HG03457 (cell line): ENCODE measurements around the gene NBPF20.
"Not testable (repeated sequence)": the region's sequence is repeated elsewhere in the genome, so short reads cannot be mapped to it uniquely, and the experiment has no call there.

Experiments
- ATAC-seq: cut with Tn5 transposase; IDR thresholded peaks from one replicate; pipeline ENCODE4 v1.9.1; 2021; ENCODE audit warnings: moderate number of reproducible peaks; ENCODE audit not compliant: unreplicated experiment

The NBPF20 gene

DNA sequence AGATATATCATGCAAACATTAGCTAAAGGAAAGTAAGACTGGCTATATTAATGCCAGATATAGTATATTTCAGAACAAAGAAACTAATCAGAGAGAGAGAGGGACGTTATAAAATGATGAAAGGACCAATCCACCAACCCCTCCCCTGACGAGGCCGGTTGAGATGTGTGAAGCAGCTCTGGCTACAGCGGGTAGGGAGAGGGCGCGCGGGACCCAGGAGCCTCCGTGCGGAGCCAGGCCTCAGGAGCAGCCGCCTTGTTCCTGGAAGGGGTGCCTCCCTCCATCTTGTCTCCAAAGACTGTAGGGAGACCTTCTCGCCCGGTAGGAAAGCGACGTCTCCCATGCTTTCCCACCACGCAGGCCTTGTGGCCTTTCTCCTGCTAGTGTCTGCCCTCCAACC is 5.4 kb upstream of the NBPF20 start:
- not testable (repeated sequence) for ATAC-seq

GRCh38 chr1:145429329-145429728 is 3.9 kb upstream of the NBPF20 start:
- not testable (repeated sequence) for ATAC-seq

DNA sequence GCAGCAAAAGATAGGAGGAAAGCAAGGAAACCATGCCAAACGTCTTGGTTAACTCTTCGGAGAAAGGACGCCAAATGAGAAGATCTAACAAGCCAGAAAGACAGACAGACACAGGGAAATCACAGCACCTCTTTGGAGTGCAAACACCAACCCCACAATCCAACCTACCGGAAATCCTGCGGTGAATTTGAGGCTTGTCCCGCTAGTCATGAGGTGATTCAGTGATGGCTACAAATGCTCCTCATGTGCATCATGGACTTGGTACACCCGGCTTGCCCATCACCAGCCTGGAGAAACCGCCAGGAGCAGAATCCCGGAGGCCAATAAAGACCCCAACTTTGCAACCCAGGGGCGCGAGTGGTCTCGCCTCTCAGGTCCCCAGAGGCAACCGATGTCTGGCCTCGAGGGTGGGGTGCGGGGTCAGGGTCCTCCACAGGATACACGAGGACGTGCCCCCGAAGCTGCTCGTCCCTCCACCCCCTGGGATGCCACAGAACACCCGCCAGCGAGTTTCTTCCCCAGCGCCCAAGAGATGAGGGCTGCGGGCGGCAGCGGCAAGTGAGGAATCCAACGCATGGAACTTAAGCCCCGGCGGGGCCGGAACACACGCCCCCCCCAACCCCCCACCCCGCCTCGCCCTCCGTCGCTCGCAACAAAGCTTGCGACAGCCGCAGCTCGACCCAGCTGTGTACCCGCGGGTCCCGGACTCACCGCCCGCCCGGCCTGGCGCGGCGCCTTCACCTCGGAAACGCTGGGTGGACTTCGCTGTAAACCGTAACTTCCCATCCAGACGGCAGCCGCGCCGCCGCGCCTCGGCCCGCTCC is 579 bp downstream of the NBPF20 start:
- peak; percentile 47 for ATAC-seq

GRCh38 chr1:145415149-145415548 is 10.3 kb downstream of the NBPF20 start:
- ATAC-seq: not testable (repeated sequence)

DNA sequence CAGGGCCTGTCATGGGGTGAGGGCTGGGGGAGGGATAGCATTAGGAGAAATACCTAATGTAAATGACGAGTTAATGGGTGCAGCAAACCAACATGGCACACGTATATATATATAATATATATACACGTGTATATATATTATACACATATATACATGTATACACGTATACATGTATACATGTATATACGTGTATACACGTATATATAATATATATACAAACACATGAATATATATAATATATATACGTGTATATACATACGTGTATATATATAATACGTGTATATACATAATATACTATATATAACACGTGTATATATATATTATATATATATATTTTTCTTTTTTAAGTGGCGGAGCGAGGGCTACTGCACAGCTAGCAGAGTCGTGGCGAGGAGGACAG is 18.1 kb downstream of the NBPF20 start:
- ATAC-seq: not testable (repeated sequence)

DNA sequence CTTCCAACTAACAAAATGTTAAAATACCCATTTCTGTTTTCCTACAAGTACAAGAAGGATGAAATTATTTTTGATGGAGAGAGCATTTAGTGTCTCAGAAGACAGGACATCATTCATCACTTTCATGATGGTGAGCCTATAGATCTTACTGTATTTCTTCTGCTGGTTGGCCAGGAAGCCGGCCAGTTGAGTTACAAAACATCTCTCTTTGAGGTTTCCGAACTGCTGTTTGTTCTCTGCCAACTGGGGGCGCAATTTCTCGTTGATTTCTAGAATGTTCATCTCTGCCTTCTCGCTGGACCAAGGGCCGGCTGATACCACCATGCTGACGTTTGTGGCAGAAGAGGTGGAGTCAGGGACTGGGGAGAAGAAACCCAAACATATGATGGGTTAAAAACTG is 20.5 kb downstream of the NBPF20 start:
- ATAC-seq: not testable (repeated sequence)

DNA sequence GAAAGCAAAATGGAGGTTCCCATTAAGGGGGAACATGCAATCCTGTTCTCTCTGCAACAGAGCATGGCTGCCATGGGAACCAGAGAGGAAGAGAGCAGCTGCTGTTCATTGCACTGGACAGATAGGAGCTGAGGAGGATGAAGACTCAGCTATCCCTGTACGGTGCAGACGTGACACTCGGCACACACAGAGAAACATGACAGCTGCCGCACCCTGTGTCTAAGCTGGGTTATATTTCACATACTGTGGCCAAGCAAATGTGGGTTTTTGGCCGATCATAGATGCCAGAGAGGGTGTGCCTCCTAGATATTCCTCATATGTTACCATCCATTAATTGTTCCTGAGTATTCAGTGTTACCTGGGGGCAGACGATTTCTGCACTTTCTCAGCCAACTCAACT is 24.7 kb downstream of the NBPF20 start:
- not testable (repeated sequence) for ATAC-seq
